NT2/D1 (cell line): Measurements from ENCODE around the gene MSMB.

Source experiments
- SUZ12 ChIP-seq: IDR thresholded peaks from 2 replicates; pipeline ENCODE4 v1.6.1; 2011; ENCODE audit not compliant: insufficient read length, insufficient read depth; ENCODE audit errors: extremely low read depth
- YY1 ChIP-seq: IDR thresholded peaks from 2 replicates; pipeline ENCODE4 v1.6.1; 2011; ENCODE audit not compliant: insufficient read length, insufficient read depth
- ZNF274 ChIP-seq: IDR thresholded peaks from 2 replicates; pipeline ENCODE4 v1.6.1; 2011; ENCODE audit warnings: mild to moderate bottlenecking, low read depth, low read length

DNA sequence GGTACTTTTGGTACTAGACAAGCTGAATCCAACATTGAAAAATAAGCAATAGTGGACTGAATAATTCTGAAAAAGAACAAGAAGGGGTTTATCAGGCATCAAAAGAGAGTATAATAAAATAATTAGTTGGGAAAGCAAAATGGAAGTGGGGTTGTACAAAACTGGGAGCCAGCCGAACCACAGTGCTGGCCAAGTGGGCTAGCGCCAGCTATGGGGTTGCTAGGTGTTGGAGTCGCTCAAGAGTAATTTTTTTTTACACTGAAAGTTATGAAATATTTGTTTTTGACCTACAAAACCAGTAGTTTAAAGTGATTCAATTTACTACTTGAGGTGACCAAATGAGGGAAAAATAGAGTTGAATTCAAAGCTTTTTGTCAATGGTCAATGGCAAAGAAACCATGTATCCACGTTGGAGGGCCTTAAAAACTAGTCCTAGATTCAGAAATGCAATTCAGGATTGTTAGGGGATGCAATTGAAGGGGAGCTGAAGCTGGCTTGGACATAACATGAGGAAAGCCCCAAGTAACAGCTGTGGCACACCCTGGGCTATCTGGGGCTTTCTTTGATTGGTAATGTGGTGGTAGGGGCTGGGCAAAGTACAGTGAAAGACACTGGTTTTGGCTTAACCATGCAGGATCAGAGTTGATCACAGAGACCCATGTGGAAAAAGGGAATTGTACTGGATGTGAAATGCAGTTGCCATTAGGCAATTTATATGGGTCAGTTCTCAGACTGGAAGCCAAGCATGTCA is 28.3 kb upstream of the MSMB start:
- TF ChIP-seq ZNF274 (no peak), YY1 (no peak), SUZ12 (no peak)
